Liver (tissue), 9 donors: ENCODE results near the gene GDF3. TPM values are rescaled to one million over a fixed set of nuclear protein-coding genes. Genes with fewer than 3 reads are reported as not detected.

Experiments used
- DNase-seq: peaks from one replicate; pipeline ENCODE4 v3.0.0-alpha.2; 2017; ENCODE audit warnings: low spot score
- H3K27ac ChIP-seq, 2 donors: one replicate each; pipeline ENCODE4 v1.7.0; 2013; ENCODE audit warnings: inconsistent platforms in 2 of 2, low read length in 2 of 2, control low read depth in 1 of 2, low read depth in 1 of 2, mild to moderate bottlenecking in 1 of 2
- H3K27me3 ChIP-seq, 4 donors: one replicate each; pipeline versions ENCODE4 v1.6.1 to v1.7.0; 2013; ENCODE audit warnings: low read length in 3 of 4, inconsistent platforms in 1 of 4, mild to moderate bottlenecking in 1 of 4, moderate library complexity in 1 of 4; ENCODE audit not compliant: control insufficient read depth in 4 of 4, insufficient read depth in 4 of 4
- H3K36me3 ChIP-seq, 4 donors: one replicate each; pipeline versions ENCODE4 v1.6.1 to v1.7.0; 2013; ENCODE audit warnings: low read length in 3 of 4, mild to moderate bottlenecking in 3 of 4, low read depth in 1 of 4, moderate library complexity in 1 of 4; ENCODE audit not compliant: control insufficient read depth in 4 of 4, insufficient read depth in 3 of 4
- H3K4me1 ChIP-seq, 4 donors: one replicate each; pipeline versions ENCODE4 v1.6.1 to v1.7.0; 2013; ENCODE audit warnings: low read length in 3 of 4, mild to moderate bottlenecking in 3 of 4, moderate library complexity in 1 of 4; ENCODE audit not compliant: control insufficient read depth in 4 of 4, insufficient read depth in 4 of 4
- H3K4me3 ChIP-seq, 3 donors: one replicate each; pipeline versions ENCODE4 v1.6.1 to v1.7.0; 2013; ENCODE audit warnings: low read length in 3 of 3, control low read depth in 1 of 3, low read depth in 1 of 3, mild to moderate bottlenecking in 1 of 3
- H3K9ac ChIP-seq, 2 donors: one replicate each; pipeline ENCODE4 v1.7.0; 2013; ENCODE audit warnings: low read length in 2 of 2, mild to moderate bottlenecking in 2 of 2, moderate library complexity in 2 of 2, control low read depth in 1 of 2, low read depth in 1 of 2
- H3K9me3 ChIP-seq, 4 donors: one replicate each; pipeline versions ENCODE4 v1.6.1 to v1.7.0; 2013; ENCODE audit warnings: low read length in 3 of 4; ENCODE audit not compliant: control insufficient read depth in 4 of 4
- FOXA1 ChIP-seq: IDR thresholded peaks from 2 replicates; pipeline ENCODE4 v1.6.1; 2016; ENCODE audit warnings: antibody characterized with exemption
- FOXA2 ChIP-seq: IDR thresholded peaks from 2 replicates; pipeline ENCODE4 v1.6.1; 2016; ENCODE audit warnings: antibody characterized with exemption
- GABPA ChIP-seq, 2 donors: IDR thresholded peaks in 1 of 2; conservative IDR thresholded peaks in 1 of 2; 2 replicates each; pipeline ENCODE4 v1.6.1; 2016; ENCODE audit warnings: antibody characterized with exemption in 2 of 2, mild to moderate bottlenecking in 1 of 2, moderate library complexity in 1 of 2
- HNF4A ChIP-seq, 2 donors: conservative IDR thresholded peaks; 2 replicates each; pipeline ENCODE4 v1.6.1; 2016; ENCODE audit warnings: antibody characterized with exemption in 2 of 2, mild to moderate bottlenecking in 2 of 2
- HNF4G ChIP-seq: IDR thresholded peaks from 2 replicates; pipeline ENCODE4 v1.6.1; 2016; ENCODE audit warnings: antibody characterized with exemption
- JUND ChIP-seq, 2 donors: IDR thresholded peaks; 2 replicates each; pipeline ENCODE4 v1.6.1; 2016; ENCODE audit warnings: antibody characterized with exemption in 2 of 2
- NR2F2 ChIP-seq: IDR thresholded peaks from 2 replicates; pipeline ENCODE4 v1.6.1; 2016; ENCODE audit warnings: antibody characterized with exemption
- RAD21 ChIP-seq, 2 donors: IDR thresholded peaks; 2 replicates each; pipeline ENCODE4 v1.6.1; 2016; ENCODE audit warnings: antibody characterized with exemption in 2 of 2, mild to moderate bottlenecking in 2 of 2
- REST ChIP-seq: IDR thresholded peaks from 2 replicates; pipeline ENCODE4 v1.6.1; 2016; ENCODE audit warnings: antibody characterized with exemption, mild to moderate bottlenecking
- RXRA ChIP-seq, 2 donors: IDR thresholded peaks; 2 replicates each; pipeline ENCODE4 v1.6.1; 2017 to 2018; ENCODE audit warnings: antibody characterized with exemption in 2 of 2, mild to moderate bottlenecking in 1 of 2
- SP1 ChIP-seq: IDR thresholded peaks from 2 replicates; pipeline ENCODE4 v1.6.1; 2018; ENCODE audit warnings: antibody characterized with exemption, mild to moderate bottlenecking
- TAF1 ChIP-seq: conservative IDR thresholded peaks from 2 replicates; pipeline ENCODE4 v1.6.1; 2016; ENCODE audit warnings: antibody characterized with exemption, mild to moderate bottlenecking
- YY1 ChIP-seq: IDR thresholded peaks from 2 replicates; pipeline ENCODE4 v1.6.1; 2016; ENCODE audit warnings: antibody characterized with exemption, mild to moderate bottlenecking
- WGBS: extraction: QIAGEN DNeasy Blood & Tissue Kit; methylation state at CpG from one replicate; pipeline ENCODE4 v1.1.7; 2013; 5-methylcytosine and 5-hydroxymethylcytosine counted together
- polyA plus RNA-seq, 2 donors: library from polyadenylated mRNA; stranded (reverse) in 1 of 2; unstranded in 1 of 2; fragments of 200-250 nt in 1 of 2; fragments of >200 nt in 1 of 2; fragmentation: Nextera tagmentation in 1 of 2; extraction: Ambion mirVana in 1 of 2; gene quantifications; one replicate each; pipeline versions ENCODE4 v1.2.1 to v1.2.3, GENCODE V29; 2013 to 2015
- total RNA-seq, 2 donors: library from RNA; depleted of rRNA; stranded (reverse); fragments of >200 nt; gene quantifications; one replicate each; pipeline ENCODE4 v1.2.3, GENCODE V29; 2014
- TF ChIP-seq, protein P1 (sequence below): IDR thresholded peaks from 2 replicates; pipeline ENCODE4 v1.6.1; 2016; ENCODE audit warnings: antibody characterized with exemption
- TF ChIP-seq, protein P2 (sequence below): fragments of 150-350 bp; IDR thresholded peaks from 2 replicates; pipeline ENCODE4 v1.5.1; 2017; ENCODE audit warnings: improper control_type of control experiment, low read depth, low read length; ENCODE audit not compliant: missing input control
- TF ChIP-seq, protein P3 (sequence below): IDR thresholded peaks from 2 replicates; pipeline ENCODE4 v1.6.1; 2016; ENCODE audit warnings: antibody characterized with exemption
- TF ChIP-seq, protein P4 (sequence below): IDR thresholded peaks from 2 replicates; pipeline ENCODE4 v1.6.1; 2016; ENCODE audit warnings: antibody characterized with exemption
- donor health status: healthy.
- donor health status: healthy.
- donor health status: healthy.
- donor health status: healthy.
- donor health status: healthy.

GDF3 gene
- total and polyA plus RNA-seq, 4 donors = not detected

DNA sequence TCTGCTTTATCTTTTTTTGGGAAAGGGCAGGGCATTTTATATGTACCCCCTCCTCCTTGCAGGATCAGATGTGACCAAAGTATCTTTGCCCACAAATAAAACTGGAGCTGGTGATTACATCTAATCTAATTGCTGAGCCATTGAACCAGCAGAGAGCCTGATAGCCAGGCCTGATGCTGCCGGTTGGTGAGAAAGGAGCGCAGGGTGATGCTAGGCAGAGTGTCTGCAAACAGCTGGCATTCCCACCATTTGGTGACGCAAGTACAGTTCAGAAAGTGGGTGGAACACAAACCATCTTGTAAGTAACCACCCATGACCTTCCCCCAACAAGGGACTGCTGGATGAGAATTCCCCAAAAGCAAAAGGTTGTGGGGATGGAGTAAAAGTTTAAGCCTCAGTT, 28.4 kb upstream of the GDF3 start:
- Histone ChIP-seq H3K4me1 (no peaks in the 10 kb centered on the region), H3K9ac (no peak overlapping the region), H3K27ac (no peak overlapping the region), H3K27me3 (peaks cover 0 to 3% (median 0%) of the 10 kb centered on the region in 4 donors), H3K36me3 (no peaks in the 10 kb centered on the region), H3K4me3 (no peak overlapping the region), H3K9me3 (peaks cover 0 to 3% (median 0%) of the 10 kb centered on the region in 4 donors)
- WGBS = 60% methylated on average over 3 of the region's 3 CpGs
- TF ChIP-seq FOXA2 (no peak), HNF4G (no peak), HNF4A (conservative IDR thresholded peaks at IDR 0.05) (no peak), YY1 (no peak), TAF1 (no peak), GABPA (IDR thresholded peaks at IDR 0.05 in 1 of 2, conservative IDR thresholded peaks at IDR 0.05 in 1 of 2) (no peak)
- TF ChIP-seq, protein P1, sequence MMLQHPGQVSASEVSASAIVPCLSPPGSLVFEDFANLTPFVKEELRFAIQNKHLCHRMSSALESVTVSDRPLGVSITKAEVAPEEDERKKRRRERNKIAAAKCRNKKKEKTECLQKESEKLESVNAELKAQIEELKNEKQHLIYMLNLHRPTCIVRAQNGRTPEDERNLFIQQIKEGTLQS = no peak
- TF ChIP-seq, protein P2, sequence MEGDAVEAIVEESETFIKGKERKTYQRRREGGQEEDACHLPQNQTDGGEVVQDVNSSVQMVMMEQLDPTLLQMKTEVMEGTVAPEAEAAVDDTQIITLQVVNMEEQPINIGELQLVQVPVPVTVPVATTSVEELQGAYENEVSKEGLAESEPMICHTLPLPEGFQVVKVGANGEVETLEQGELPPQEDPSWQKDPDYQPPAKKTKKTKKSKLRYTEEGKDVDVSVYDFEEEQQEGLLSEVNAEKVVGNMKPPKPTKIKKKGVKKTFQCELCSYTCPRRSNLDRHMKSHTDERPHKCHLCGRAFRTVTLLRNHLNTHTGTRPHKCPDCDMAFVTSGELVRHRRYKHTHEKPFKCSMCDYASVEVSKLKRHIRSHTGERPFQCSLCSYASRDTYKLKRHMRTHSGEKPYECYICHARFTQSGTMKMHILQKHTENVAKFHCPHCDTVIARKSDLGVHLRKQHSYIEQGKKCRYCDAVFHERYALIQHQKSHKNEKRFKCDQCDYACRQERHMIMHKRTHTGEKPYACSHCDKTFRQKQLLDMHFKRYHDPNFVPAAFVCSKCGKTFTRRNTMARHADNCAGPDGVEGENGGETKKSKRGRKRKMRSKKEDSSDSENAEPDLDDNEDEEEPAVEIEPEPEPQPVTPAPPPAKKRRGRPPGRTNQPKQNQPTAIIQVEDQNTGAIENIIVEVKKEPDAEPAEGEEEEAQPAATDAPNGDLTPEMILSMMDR = no peak
- DNase-seq = no peak

GRCh38 chr12:7719946-7720730, 24.6 kb upstream of the GDF3 start:
- TF ChIP-seq RXRA (IDR thresholded peaks at IDR 0.05) (no peak), HNF4A (conservative IDR thresholded peaks at IDR 0.05) (no peak), NR2F2 (no peak), RAD21 (IDR thresholded peaks at IDR 0.05) (no peak), HNF4G (no peak), TAF1 (no peak), FOXA1 (no peak), YY1 (no peak), GABPA (IDR thresholded peaks at IDR 0.05 in 1 of 2, conservative IDR thresholded peaks at IDR 0.05 in 1 of 2) (no peak), REST (no peak), FOXA2 (no peak), SP1 (no peak), JUND (IDR thresholded peaks at IDR 0.05) (no peak)
- TF ChIP-seq, protein P2 = no peak
- TF ChIP-seq, protein P3, sequence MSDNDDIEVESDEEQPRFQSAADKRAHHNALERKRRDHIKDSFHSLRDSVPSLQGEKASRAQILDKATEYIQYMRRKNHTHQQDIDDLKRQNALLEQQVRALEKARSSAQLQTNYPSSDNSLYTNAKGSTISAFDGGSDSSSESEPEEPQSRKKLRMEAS = no peak
- TF ChIP-seq, protein P1 = no peak
- TF ChIP-seq, protein P4, sequence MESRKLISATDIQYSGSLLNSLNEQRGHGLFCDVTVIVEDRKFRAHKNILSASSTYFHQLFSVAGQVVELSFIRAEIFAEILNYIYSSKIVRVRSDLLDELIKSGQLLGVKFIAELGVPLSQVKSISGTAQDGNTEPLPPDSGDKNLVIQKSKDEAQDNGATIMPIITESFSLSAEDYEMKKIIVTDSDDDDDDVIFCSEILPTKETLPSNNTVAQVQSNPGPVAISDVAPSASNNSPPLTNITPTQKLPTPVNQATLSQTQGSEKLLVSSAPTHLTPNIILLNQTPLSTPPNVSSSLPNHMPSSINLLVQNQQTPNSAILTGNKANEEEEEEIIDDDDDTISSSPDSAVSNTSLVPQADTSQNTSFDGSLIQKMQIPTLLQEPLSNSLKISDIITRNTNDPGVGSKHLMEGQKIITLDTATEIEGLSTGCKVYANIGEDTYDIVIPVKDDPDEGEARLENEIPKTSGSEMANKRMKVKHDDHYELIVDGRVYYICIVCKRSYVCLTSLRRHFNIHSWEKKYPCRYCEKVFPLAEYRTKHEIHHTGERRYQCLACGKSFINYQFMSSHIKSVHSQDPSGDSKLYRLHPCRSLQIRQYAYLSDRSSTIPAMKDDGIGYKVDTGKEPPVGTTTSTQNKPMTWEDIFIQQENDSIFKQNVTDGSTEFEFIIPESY = no peak
- H3K27ac ChIP-seq = no peak overlapping the region
- H3K4me3 ChIP-seq = no peak overlapping the region
- no peak overlapping the region for H3K9ac ChIP-seq
- no peaks in the 10 kb centered on the region for H3K36me3 ChIP-seq
- H3K27me3 ChIP-seq = no peaks in the 10 kb centered on the region
- no peaks in the 10 kb centered on the region for H3K4me1 ChIP-seq
- no peaks in the 10 kb centered on the region for H3K9me3 ChIP-seq
- DNase-seq = no peak
- WGBS = 63% methylated on average over 15 of the region's 15 CpGs
